Measurements from ENCODE around the gene MAFG. TPM values are rescaled to one million over a fixed set of nuclear protein-coding genes. Genes with fewer than 3 reads are reported as not detected.
A peak's percentile ranks its signal among the peaks of the same experiment; 100 is the strongest.

The MAFG gene
- total and polyA plus RNA-seq, 2 of the 13 experiments (the other 11 are each of a cell fraction or from before 2014, with no cell fraction given) = 14.5 to 20.0 TPM

DNA sequence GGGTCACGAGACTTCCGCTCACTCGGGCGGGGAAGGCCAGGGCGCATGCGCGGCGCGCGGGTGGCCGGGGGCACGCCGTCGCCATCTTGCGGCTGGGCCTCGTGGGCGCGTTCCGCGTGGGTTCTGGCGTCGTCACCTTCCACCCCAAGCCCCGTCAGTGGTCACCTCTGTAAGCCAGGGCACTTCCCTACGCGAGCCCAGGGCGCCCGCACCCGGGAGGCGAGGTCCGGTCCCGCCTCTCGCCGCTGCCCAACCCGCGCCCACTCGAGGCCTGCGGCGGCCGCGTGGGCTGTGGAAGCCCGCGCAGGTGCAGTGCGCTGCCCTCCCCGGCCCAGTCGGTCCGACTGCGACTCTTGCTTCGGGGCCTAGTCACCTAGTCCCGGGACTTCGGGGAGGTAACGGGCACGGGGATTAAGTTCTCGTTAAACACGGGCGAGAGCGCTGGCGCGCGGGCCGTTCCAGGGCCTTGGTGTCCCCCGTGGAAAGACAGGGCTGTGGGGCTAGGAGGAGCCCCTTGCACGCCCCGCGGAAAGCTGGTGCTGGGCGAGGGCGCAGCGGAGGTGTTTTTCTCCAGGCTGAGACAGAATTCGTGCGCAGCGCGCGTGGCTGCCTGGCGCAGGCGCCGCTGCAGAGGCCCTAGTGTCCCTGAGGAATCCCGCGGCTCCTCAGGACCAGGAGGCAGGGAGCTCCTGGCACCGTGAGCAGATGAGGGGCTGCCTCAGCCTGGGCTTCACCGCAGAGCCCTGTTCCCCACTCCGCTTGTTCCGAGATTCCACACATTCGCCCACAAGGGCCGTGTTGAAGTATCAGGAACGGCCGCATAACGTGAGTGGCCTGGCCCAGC lies 55.9 kb downstream of the MAFG start (continued):
- TF ChIP-seq ZNF337 (CRISPR knock-in tag; IDR thresholded peaks at IDR 0.05; ENCODE audit: borderline replicate concordance, low read depth) (peak; percentile 76; the same call in 1 of the 2 replicates), REXO4 (CRISPR knock-in tag; IDR thresholded peaks at IDR 0.05; ENCODE audit: borderline replicate concordance) (peak; percentile 96; the same call in 1 of the 2 replicates), SMYD3 (CRISPR knock-in tag; IDR thresholded peaks at IDR 0.05) (0 out of 2 replicates have a peak, but pooled peaks have one; percentile 63), ZKSCAN1 (IDR thresholded peaks at IDR 0.05; ENCODE audit: low read length) (no peak; the same call in 1 of the 2 replicates), MED13 (CRISPR knock-in tag; IDR thresholded peaks at IDR 0.05) (no peak), KLF12 (CRISPR knock-in tag; IDR thresholded peaks at IDR 0.05; ENCODE audit: borderline replicate concordance) (peak; percentile 72), FOXA1 (IDR thresholded peaks at IDR 0.05) (no peak), FOXA1 (CRISPR knock-in tag; IDR thresholded peaks at IDR 0.05) (peak; percentile 47), POLR2A (IDR thresholded peaks at IDR 0.05; ENCODE audit: insufficient read depth in 1 of 2, low read depth in 2 of 2, low read length in 2 of 2) (peak in 1 of 2 experiments; percentile 58; a peak in 2 of 4 replicates), ADNP (CRISPR knock-in tag; IDR thresholded peaks at IDR 0.05) (no peak), ATAD3A (CRISPR knock-in tag; IDR thresholded peaks at IDR 0.05) (no peak), HMGA1 (CRISPR knock-in tag; conservative IDR thresholded peaks at IDR 0.05) (no peak), FOXM1 (CRISPR knock-in tag; IDR thresholded peaks at IDR 0.05) (no peak; the same call in 1 of the 2 replicates), ZNF713 (CRISPR knock-in tag; IDR thresholded peaks at IDR 0.05) (peak; percentile 62), YEATS2 (CRISPR knock-in tag; IDR thresholded peaks at IDR 0.05; ENCODE audit: borderline replicate concordance) (peak; percentile 82), AGO1 (IDR thresholded peaks at IDR 0.05; ENCODE audit: low read depth, low read length, poor library complexity, severe bottlenecking) (peak; percentile 93), CBFB (CRISPR knock-in tag; IDR thresholded peaks at IDR 0.05) (peak; percentile 86), SP5 (CRISPR knock-in tag; IDR thresholded peaks at IDR 0.05; ENCODE audit: borderline replicate concordance, low read depth) (peak; percentile 75; the same call in 1 of the 2 replicates), ZNF335 (CRISPR knock-in tag; IDR thresholded peaks at IDR 0.05) (0 out of 2 replicates have a peak, but pooled peaks have one; percentile 16)
- TF ChIP-seq, protein P1, sequence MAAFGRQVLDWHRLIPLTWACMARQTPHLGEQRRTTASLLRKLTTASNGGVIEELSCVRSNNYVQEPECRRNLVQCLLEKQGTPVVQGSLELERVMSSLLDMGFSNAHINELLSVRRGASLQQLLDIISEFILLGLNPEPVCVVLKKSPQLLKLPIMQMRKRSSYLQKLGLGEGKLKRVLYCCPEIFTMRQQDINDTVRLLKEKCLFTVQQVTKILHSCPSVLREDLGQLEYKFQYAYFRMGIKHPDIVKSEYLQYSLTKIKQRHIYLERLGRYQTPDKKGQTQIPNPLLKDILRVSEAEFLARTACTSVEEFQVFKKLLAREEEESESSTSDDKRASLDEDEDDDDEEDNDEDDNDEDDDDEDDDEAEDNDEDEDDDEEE (CRISPR knock-in tag; IDR thresholded peaks at IDR 0.05) = peak; percentile 94
- TF ChIP-seq, protein P2, sequence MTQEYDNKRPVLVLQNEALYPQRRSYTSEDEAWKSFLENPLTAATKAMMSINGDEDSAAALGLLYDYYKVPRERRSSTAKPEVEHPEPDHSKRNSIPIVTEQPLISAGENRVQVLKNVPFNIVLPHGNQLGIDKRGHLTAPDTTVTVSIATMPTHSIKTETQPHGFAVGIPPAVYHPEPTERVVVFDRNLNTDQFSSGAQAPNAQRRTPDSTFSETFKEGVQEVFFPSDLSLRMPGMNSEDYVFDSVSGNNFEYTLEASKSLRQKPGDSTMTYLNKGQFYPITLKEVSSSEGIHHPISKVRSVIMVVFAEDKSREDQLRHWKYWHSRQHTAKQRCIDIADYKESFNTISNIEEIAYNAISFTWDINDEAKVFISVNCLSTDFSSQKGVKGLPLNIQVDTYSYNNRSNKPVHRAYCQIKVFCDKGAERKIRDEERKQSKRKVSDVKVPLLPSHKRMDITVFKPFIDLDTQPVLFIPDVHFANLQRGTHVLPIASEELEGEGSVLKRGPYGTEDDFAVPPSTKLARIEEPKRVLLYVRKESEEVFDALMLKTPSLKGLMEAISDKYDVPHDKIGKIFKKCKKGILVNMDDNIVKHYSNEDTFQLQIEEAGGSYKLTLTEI (CRISPR knock-in tag; conservative IDR thresholded peaks at IDR 0.05) = no peak
- TF ChIP-seq, protein P3, sequence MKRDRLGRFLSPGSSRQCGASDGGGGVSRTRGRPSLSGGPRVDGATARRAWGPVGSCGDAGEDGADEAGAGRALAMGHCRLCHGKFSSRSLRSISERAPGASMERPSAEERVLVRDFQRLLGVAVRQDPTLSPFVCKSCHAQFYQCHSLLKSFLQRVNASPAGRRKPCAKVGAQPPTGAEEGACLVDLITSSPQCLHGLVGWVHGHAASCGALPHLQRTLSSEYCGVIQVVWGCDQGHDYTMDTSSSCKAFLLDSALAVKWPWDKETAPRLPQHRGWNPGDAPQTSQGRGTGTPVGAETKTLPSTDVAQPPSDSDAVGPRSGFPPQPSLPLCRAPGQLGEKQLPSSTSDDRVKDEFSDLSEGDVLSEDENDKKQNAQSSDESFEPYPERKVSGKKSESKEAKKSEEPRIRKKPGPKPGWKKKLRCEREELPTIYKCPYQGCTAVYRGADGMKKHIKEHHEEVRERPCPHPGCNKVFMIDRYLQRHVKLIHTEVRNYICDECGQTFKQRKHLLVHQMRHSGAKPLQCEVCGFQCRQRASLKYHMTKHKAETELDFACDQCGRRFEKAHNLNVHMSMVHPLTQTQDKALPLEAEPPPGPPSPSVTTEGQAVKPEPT (CRISPR knock-in tag; IDR thresholded peaks at IDR 0.05; ENCODE audit: low read depth) = peak; percentile 76; the same call in 1 of the 2 replicates
- TF ChIP-seq, protein P4, sequence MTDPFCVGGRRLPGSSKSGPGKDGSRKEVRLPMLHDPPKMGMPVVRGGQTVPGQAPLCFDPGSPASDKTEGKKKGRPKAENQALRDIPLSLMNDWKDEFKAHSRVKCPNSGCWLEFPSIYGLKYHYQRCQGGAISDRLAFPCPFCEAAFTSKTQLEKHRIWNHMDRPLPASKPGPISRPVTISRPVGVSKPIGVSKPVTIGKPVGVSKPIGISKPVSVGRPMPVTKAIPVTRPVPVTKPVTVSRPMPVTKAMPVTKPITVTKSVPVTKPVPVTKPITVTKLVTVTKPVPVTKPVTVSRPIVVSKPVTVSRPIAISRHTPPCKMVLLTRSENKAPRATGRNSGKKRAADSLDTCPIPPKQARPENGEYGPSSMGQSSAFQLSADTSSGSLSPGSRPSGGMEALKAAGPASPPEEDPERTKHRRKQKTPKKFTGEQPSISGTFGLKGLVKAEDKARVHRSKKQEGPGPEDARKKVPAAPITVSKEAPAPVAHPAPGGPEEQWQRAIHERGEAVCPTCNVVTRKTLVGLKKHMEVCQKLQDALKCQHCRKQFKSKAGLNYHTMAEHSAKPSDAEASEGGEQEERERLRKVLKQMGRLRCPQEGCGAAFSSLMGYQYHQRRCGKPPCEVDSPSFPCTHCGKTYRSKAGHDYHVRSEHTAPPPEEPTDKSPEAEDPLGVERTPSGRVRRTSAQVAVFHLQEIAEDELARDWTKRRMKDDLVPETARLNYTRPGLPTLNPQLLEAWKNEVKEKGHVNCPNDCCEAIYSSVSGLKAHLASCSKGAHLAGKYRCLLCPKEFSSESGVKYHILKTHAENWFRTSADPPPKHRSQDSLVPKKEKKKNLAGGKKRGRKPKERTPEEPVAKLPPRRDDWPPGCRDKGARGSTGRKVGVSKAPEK (CRISPR knock-in tag; IDR thresholded peaks at IDR 0.05; ENCODE audit: borderline replicate concordance) = no peak

All from HepG2 (cell line).